AG04450 (cell line): ENCODE results near the gene ARHGAP26. TPM values are rescaled to one million over a fixed set of nuclear protein-coding genes. Genes with fewer than 3 reads are reported as not detected.

ENCODE experiments used
- CTCF ChIA-PET: fragments of 300-600, 350-600 bp; formaldehyde crosslinking; extraction: SDS; loops from one replicate; lab custom pipeline; 2022; ENCODE audit warnings: antibody characterized with exemption, inconsistent platforms; lab: Charles Lee
- POLR2A ChIA-PET: fragments of 350-600 bp; formaldehyde crosslinking; extraction: SDS; loops from one replicate; lab custom pipeline; 2021; ENCODE audit warnings: antibody characterized with exemption, inconsistent platforms; lab: Yijun Ruan, JAX
- DNase-seq: peaks from one replicate; pipeline ENCODE4 v3.0.0-alpha.2; 2011; ENCODE audit warnings: low read depth, low spot score
- H3K27ac ChIP-seq: one replicate; pipeline ENCODE4 v1.5.1; 2012; ENCODE audit warnings: low read depth, low read length, control low read depth
- H3K27me3 ChIP-seq: one replicate; pipeline ENCODE4 v1.6.0; 2012; ENCODE audit warnings: low read length; ENCODE audit not compliant: control insufficient read depth, insufficient read depth
- H3K4me3 ChIP-seq: 2 replicates; pipeline ENCODE4 v1.5.1; 2011; ENCODE audit warnings: mild to moderate bottlenecking, low read depth, low read length, control low read depth
- H3K9me3 ChIP-seq: 2 replicates; pipeline ENCODE4 v1.5.1; 2012; ENCODE audit warnings: low read length; ENCODE audit not compliant: control insufficient read depth, insufficient read depth
- CTCF ChIP-seq: IDR thresholded peaks from 2 replicates; pipeline ENCODE4 v1.5.1; 2011; ENCODE audit warnings: low read depth, low read length, control low read depth, inconsistent platforms
- polyA plus RNA-seq: library from polyadenylated mRNA; depleted of rRNA; stranded (reverse); fragments of >200 nt; gene quantifications from 2 replicates; pipeline ENCODE4 v1.2.3, GENCODE V29; 2011

Gene ARHGAP26
- polyA plus RNA-seq, 1 experiment, result 0.56 TPM

GRCh38 chr5:142767911-142768310 lies 2.3 kb upstream of the ARHGAP26 start:
- DNase-seq, result no peak
- no peak for TF ChIP-seq CTCF
- Histone ChIP-seq H3K9me3 (no peaks in the 10 kb centered on the region; the same call in 1 of the 2 replicates), H3K27me3 (peaks cover 39% of the 10 kb centered on the region), H3K4me3 (no peak overlapping the region), H3K27ac (no peak overlapping the region)
- ChIA-PET POLR2A (no interaction called here), CTCF (interaction anchor here (1.0 to 3.6 kb wide), 4 partner anchors 14 to 113 kb away, joined by 4 to 19 read pairs (median 8); no protein-coding TSS in a partner anchor)

GRCh38 chr5:142769251-142769792 lies 855 bp upstream of the ARHGAP26 start:
- no peak for TF ChIP-seq CTCF
- POLR2A ChIA-PET, result interaction anchor here (0.9 to 1.0 kb wide), 2 partner anchors 10 to 112 kb away, joined by 3 read pairs; no protein-coding TSS in a partner anchor
- peak overlapping the region; percentile 92 for H3K4me3 ChIP-seq
- H3K9me3 ChIP-seq, result no peaks in the 10 kb centered on the region; the same call in 1 of the 2 replicates
- peaks cover 41% of the 10 kb centered on the region for H3K27me3 ChIP-seq
- H3K27ac ChIP-seq, result no peak overlapping the region
- DNase-seq, result no peak
- CTCF ChIA-PET, result interaction anchor here (0.9 to 3.6 kb wide), 9 partner anchors 8 to 111 kb away, joined by 3 to 19 read pairs (median 4); no protein-coding TSS in a partner anchor

- H3K9me3 ChIP-seq, result no peaks in the 10 kb centered on the region; the same call in 1 of the 2 replicates
- H3K27me3 ChIP-seq, result peaks cover 34% of the 10 kb centered on the region
- H3K4me3 ChIP-seq, result peak overlapping the region; percentile 92
- ChIA-PET POLR2A (no interaction called here), CTCF (interaction anchor here (0.5 to 3.6 kb wide), 17 partner anchors 9 to 110 kb away, joined by 3 to 20 read pairs (median 5); no protein-coding TSS in a partner anchor)
- DNase-seq, result no peak
- TF ChIP-seq CTCF, result no peak
- no peak overlapping the region for H3K27ac ChIP-seq
Measured at GRCh38 chr5:142770650-142771609, 753 bp downstream of the ARHGAP26 start.

GRCh38 chr5:142771666-142772065 lies 1.5 kb downstream of the ARHGAP26 start:
- no peaks in the 10 kb centered on the region; the same call in 1 of the 2 replicates for H3K9me3 ChIP-seq
- ChIA-PET CTCF (interaction anchor here (0.5 to 3.5 kb wide), 8 partner anchors 12 to 110 kb away, joined by 3 to 20 read pairs (median 6); no protein-coding TSS in a partner anchor), POLR2A (no interaction called here)
- TF ChIP-seq CTCF, result no peak
- no peak overlapping the region for H3K27ac ChIP-seq
- DNase-seq, result no peak
- H3K4me3 ChIP-seq, result no peak overlapping the region
- H3K27me3 ChIP-seq, result peaks cover 32% of the 10 kb centered on the region
